Measurements from ENCODE around the gene SKAP1. TPM values are rescaled to one million over a fixed set of nuclear protein-coding genes. Genes with fewer than 3 reads are reported as not detected.

The SKAP1 gene
- total and polyA plus RNA-seq, 4 donors = 4.4 to 36.1 (median 24.7) TPM

- H3K36me3 ChIP-seq (ENCODE audit: control insufficient read depth, insufficient read depth, low read length) = no peaks in the 10 kb centered on the region
- WGBS (ENCODE audit: insufficient coverage) = 34% methylated on average over 4 of the region's 6 CpGs
- H3K9me3 ChIP-seq (ENCODE audit: control insufficient read depth, insufficient read depth, low read length) = no peaks in the 10 kb centered on the region
- H3K4me1 ChIP-seq (ENCODE audit: control insufficient read depth, insufficient read depth, low read length) = peaks cover 38% of the 10 kb centered on the region
- no peak overlapping the region for H3K27ac ChIP-seq (ENCODE audit: low read depth, low read length)
- H3K27me3 ChIP-seq (ENCODE audit: control insufficient read depth, insufficient read depth, low read length) = peaks cover 2% of the 10 kb centered on the region
- no peak overlapping the region for H3K4me3 ChIP-seq (ENCODE audit: low read depth, low read length)
- peak in 2 of 6 donors; percentile 69 to 95 for DNase-seq (ENCODE audit: low read depth in 4 of 6, low spot score in 6 of 6)
Observed at GRCh38 chr17:48153691-48154358, 276.2 kb downstream of the SKAP1 start.

- Histone ChIP-seq H3K9me3 (ENCODE audit: control insufficient read depth, insufficient read depth, low read length) (no peaks in the 10 kb centered on the region), H3K4me1 (ENCODE audit: control insufficient read depth, insufficient read depth, low read length) (peaks cover 41% of the 10 kb centered on the region), H3K36me3 (ENCODE audit: control insufficient read depth, insufficient read depth, low read length) (no peaks in the 10 kb centered on the region), H3K27me3 (ENCODE audit: control insufficient read depth, insufficient read depth, low read length) (peaks cover 3% of the 10 kb centered on the region), H3K27ac (ENCODE audit: low read depth, low read length) (no peak overlapping the region), H3K4me3 (ENCODE audit: low read depth, low read length) (no peak overlapping the region)
- WGBS (ENCODE audit: insufficient coverage) = no CpG with 5 or more reads among the region's 4 CpGs
- DNase-seq (ENCODE audit: low read depth in 4 of 6, low spot score in 6 of 6) = peak in 1 of 6 donors; percentile 74
Observed at GRCh38 chr17:48152289-48152688, 277.7 kb downstream of the SKAP1 start.

- Histone ChIP-seq H3K9me3 (ENCODE audit: control insufficient read depth, insufficient read depth, low read length) (no peaks in the 10 kb centered on the region), H3K36me3 (ENCODE audit: control insufficient read depth, insufficient read depth, low read length) (no peaks in the 10 kb centered on the region), H3K27me3 (ENCODE audit: control insufficient read depth, insufficient read depth, low read length) (peaks cover 3% of the 10 kb centered on the region), H3K4me3 (ENCODE audit: low read depth, low read length) (no peak overlapping the region), H3K4me1 (ENCODE audit: control insufficient read depth, insufficient read depth, low read length) (peaks cover 38% of the 10 kb centered on the region), H3K27ac (ENCODE audit: low read depth, low read length) (no peak overlapping the region)
- peak in 1 of 6 donors; percentile 87 for DNase-seq (ENCODE audit: low read depth in 4 of 6, low spot score in 6 of 6)
- no CpG with 5 or more reads among the region's 3 CpGs for WGBS (ENCODE audit: insufficient coverage)
Observed at GRCh38 chr17:48151220-48151619, 278.8 kb downstream of the SKAP1 start.

- no peak overlapping the region for H3K27ac ChIP-seq (ENCODE audit: low read depth, low read length)
- H3K36me3 ChIP-seq (ENCODE audit: control insufficient read depth, insufficient read depth, low read length) = no peaks in the 10 kb centered on the region
- H3K9me3 ChIP-seq (ENCODE audit: control insufficient read depth, insufficient read depth, low read length) = no peaks in the 10 kb centered on the region
- H3K4me3 ChIP-seq (ENCODE audit: low read depth, low read length) = no peak overlapping the region
- 45% methylated on average over 6 of the region's 11 CpGs for WGBS (ENCODE audit: insufficient coverage)
- peaks cover 3% of the 10 kb centered on the region for H3K27me3 ChIP-seq (ENCODE audit: control insufficient read depth, insufficient read depth, low read length)
- peaks cover 32% of the 10 kb centered on the region for H3K4me1 ChIP-seq (ENCODE audit: control insufficient read depth, insufficient read depth, low read length)
- peak in 2 of 6 donors; percentile 49 to 91 for DNase-seq (ENCODE audit: low read depth in 4 of 6, low spot score in 6 of 6)
Observed at GRCh38 chr17:48150597-48151001, 279.4 kb downstream of the SKAP1 start.

- Histone ChIP-seq H3K27ac (ENCODE audit: low read depth, low read length) (peak overlapping the region; percentile 13), H3K4me3 (ENCODE audit: low read depth, low read length) (no peak overlapping the region), H3K4me1 (ENCODE audit: control insufficient read depth, insufficient read depth, low read length) (peaks cover 26% of the 10 kb centered on the region), H3K9me3 (ENCODE audit: control insufficient read depth, insufficient read depth, low read length) (no peaks in the 10 kb centered on the region), H3K36me3 (ENCODE audit: control insufficient read depth, insufficient read depth, low read length) (no peaks in the 10 kb centered on the region), H3K27me3 (ENCODE audit: control insufficient read depth, insufficient read depth, low read length) (peaks cover 3% of the 10 kb centered on the region)
- DNase-seq (ENCODE audit: low read depth in 4 of 6, low spot score in 6 of 6) = no peak
- WGBS (ENCODE audit: insufficient coverage) = no CpG with 5 or more reads among the region's 4 CpGs
Observed at GRCh38 chr17:48149787-48150463, 280.1 kb downstream of the SKAP1 start.

GRCh38 chr17:48148854-48149786, 280.9 kb downstream of the SKAP1 start:
- no peaks in the 10 kb centered on the region for H3K9me3 ChIP-seq (ENCODE audit: control insufficient read depth, insufficient read depth, low read length)
- H3K36me3 ChIP-seq (ENCODE audit: control insufficient read depth, insufficient read depth, low read length) = no peaks in the 10 kb centered on the region
- H3K27me3 ChIP-seq (ENCODE audit: control insufficient read depth, insufficient read depth, low read length) = peaks cover 3% of the 10 kb centered on the region
- H3K27ac ChIP-seq (ENCODE audit: low read depth, low read length) = peak overlapping the region; percentile 40
- H3K4me3 ChIP-seq (ENCODE audit: low read depth, low read length) = no peak overlapping the region
- peak in 2 of 6 donors; percentile 82 to 99 for DNase-seq (ENCODE audit: low read depth in 4 of 6, low spot score in 6 of 6)
- H3K4me1 ChIP-seq (ENCODE audit: control insufficient read depth, insufficient read depth, low read length) = peaks cover 23% of the 10 kb centered on the region
- 29% methylated on average over 4 of the region's 16 CpGs for WGBS (ENCODE audit: insufficient coverage)

GRCh38 chr17:48148029-48148770, 281.8 kb downstream of the SKAP1 start:
- DNase-seq (ENCODE audit: low read depth in 4 of 6, low spot score in 6 of 6) = peak in 2 of 6 donors; percentile 69 to 97
- H3K9me3 ChIP-seq (ENCODE audit: control insufficient read depth, insufficient read depth, low read length) = no peaks in the 10 kb centered on the region
- no peak overlapping the region for H3K4me3 ChIP-seq (ENCODE audit: low read depth, low read length)
- H3K27me3 ChIP-seq (ENCODE audit: control insufficient read depth, insufficient read depth, low read length) = peaks cover 3% of the 10 kb centered on the region
- H3K27ac ChIP-seq (ENCODE audit: low read depth, low read length) = peak overlapping the region; percentile 40
- peaks cover 26% of the 10 kb centered on the region for H3K4me1 ChIP-seq (ENCODE audit: control insufficient read depth, insufficient read depth, low read length)
- 69% methylated on average over 8 of the region's 14 CpGs for WGBS (ENCODE audit: insufficient coverage)
- H3K36me3 ChIP-seq (ENCODE audit: control insufficient read depth, insufficient read depth, low read length) = no peaks in the 10 kb centered on the region

- DNase-seq (ENCODE audit: low read depth in 4 of 6, low spot score in 6 of 6) = peak in 1 of 6 donors; percentile 87
- no CpG with 5 or more reads among the region's 3 CpGs for WGBS (ENCODE audit: insufficient coverage)
- peaks cover 26% of the 10 kb centered on the region for H3K4me1 ChIP-seq (ENCODE audit: control insufficient read depth, insufficient read depth, low read length)
- H3K27ac ChIP-seq (ENCODE audit: low read depth, low read length) = no peak overlapping the region
- no peaks in the 10 kb centered on the region for H3K9me3 ChIP-seq (ENCODE audit: control insufficient read depth, insufficient read depth, low read length)
- no peaks in the 10 kb centered on the region for H3K36me3 ChIP-seq (ENCODE audit: control insufficient read depth, insufficient read depth, low read length)
- peaks cover 3% of the 10 kb centered on the region for H3K27me3 ChIP-seq (ENCODE audit: control insufficient read depth, insufficient read depth, low read length)
- H3K4me3 ChIP-seq (ENCODE audit: low read depth, low read length) = no peak overlapping the region
Observed at GRCh38 chr17:48144976-48145798, 284.8 kb downstream of the SKAP1 start.
